ENCODE results near the gene PPEF1. TPM values are rescaled to one million over a fixed set of nuclear protein-coding genes. Genes with fewer than 3 reads are reported as not detected.

Gene PPEF1
- total and polyA plus RNA-seq, 2 of the 8 experiments (the other 6 are each of a cell fraction or from before 2014, with no cell fraction given): 0.08 to 0.30 TPM

GRCh38 chrX:18833071-18833731, 125.8 kb downstream of the PPEF1 start (continued):
- TF ChIP-seq CHD7 (IDR thresholded peaks at IDR 0.05; ENCODE audit: insufficient replicate concordance, low read length): no peak
- TF ChIP-seq KDM5A (IDR thresholded peaks at IDR 0.05; ENCODE audit: low read length): no peak
- no peak for TF ChIP-seq USF2 (IDR thresholded peaks at IDR 0.05; ENCODE audit: low read length)
- no peak for TF ChIP-seq PHF8 (conservative IDR thresholded peaks at IDR 0.05; ENCODE audit: low read depth, low read length)
- TF ChIP-seq SAP30 (IDR thresholded peaks at IDR 0.05; ENCODE audit: insufficient read depth, insufficient replicate concordance, low read length): no peak
- TF ChIP-seq KDM1A (IDR thresholded peaks at IDR 0.05; ENCODE audit: borderline replicate concordance, low read length): no peak
- no peak for TF ChIP-seq RAD21 (IDR thresholded peaks at IDR 0.05 in 1 of 2, conservative IDR thresholded peaks at IDR 0.05 in 1 of 2; ENCODE audit: low read depth in 2 of 2, low read length in 2 of 2)
- TF ChIP-seq TCF12 (IDR thresholded peaks at IDR 0.05; ENCODE audit: low read depth, low read length): no peak
- TF ChIP-seq HDAC6 (IDR thresholded peaks at IDR 0.05; ENCODE audit: low read depth, low read length): no peak

All from H1 (cell line).